Measurements from ENCODE around the gene PI4KA.
"Not testable (repeated sequence)": the region's sequence is repeated elsewhere in the genome, so short reads cannot be mapped to it uniquely, and the experiment has no call there.

DNA sequence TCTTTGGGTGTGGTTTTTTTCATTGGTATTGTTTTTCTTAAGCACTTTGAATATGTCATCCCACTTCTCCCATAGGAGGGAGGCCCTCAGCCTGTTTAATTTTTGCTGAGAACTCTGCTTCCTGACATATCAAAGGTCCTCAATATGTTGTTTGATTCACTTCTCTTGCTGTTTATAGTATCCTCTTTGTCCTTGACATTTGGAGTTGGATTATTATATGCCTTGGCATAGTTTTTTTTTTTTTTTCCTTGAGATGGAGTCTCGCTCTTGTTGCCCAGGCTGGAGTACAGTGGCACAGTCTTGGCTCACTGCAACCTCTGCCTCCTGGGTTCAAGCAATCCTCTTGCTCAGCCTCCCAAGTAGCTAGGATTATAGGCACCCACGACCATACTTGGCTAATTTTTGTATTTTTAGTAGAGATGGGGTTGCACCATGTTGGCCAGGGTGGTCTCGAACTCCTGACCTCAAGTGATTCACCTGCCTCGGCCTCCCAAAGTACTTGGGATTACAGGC is 196.0 kb downstream of the PI4KA start:
- TF ChIP-seq, protein P1, sequence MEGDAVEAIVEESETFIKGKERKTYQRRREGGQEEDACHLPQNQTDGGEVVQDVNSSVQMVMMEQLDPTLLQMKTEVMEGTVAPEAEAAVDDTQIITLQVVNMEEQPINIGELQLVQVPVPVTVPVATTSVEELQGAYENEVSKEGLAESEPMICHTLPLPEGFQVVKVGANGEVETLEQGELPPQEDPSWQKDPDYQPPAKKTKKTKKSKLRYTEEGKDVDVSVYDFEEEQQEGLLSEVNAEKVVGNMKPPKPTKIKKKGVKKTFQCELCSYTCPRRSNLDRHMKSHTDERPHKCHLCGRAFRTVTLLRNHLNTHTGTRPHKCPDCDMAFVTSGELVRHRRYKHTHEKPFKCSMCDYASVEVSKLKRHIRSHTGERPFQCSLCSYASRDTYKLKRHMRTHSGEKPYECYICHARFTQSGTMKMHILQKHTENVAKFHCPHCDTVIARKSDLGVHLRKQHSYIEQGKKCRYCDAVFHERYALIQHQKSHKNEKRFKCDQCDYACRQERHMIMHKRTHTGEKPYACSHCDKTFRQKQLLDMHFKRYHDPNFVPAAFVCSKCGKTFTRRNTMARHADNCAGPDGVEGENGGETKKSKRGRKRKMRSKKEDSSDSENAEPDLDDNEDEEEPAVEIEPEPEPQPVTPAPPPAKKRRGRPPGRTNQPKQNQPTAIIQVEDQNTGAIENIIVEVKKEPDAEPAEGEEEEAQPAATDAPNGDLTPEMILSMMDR (conservative IDR thresholded peaks at IDR 0.05; ENCODE audit: low read depth, low read length) = not testable (repeated sequence)
- not testable (repeated sequence) for TF ChIP-seq EZH2 (IDR thresholded peaks at IDR 0.05; ENCODE audit: borderline replicate concordance, low read depth, low read length, poor library complexity, severe bottlenecking)
